ENCODE results near the gene TAAR5.
"Not testable (repeated sequence)": the region's sequence is repeated elsewhere in the genome, so short reads cannot be mapped to it uniquely, and the experiment has no call there.

Gene TAAR5, protein sequence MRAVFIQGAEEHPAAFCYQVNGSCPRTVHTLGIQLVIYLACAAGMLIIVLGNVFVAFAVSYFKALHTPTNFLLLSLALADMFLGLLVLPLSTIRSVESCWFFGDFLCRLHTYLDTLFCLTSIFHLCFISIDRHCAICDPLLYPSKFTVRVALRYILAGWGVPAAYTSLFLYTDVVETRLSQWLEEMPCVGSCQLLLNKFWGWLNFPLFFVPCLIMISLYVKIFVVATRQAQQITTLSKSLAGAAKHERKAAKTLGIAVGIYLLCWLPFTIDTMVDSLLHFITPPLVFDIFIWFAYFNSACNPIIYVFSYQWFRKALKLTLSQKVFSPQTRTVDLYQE

DNA sequence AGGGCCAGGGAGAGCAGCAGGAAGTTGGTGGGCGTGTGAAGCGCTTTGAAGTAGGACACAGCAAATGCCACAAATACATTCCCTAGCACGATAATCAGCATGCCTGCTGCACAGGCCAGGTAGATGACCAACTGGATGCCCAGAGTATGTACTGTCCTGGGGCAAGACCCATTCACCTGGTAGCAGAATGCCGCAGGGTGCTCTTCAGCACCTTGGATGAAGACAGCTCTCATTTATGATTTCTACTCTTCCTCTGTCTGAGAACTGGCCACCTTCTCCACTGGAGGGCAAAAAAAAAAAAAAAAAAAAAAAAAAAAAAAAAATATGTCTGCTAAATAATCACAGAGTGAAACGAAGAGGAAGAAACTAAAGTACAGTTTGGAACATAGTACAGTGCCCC is at the start of gene TAAR5:
Gene TAAR5, minus strand, starts transcription at position 288 of the 400 bp plus-strand sequence. Its CDS starts 55 bp downstream, at position 233.
- DNase-seq = no peak

DNA sequence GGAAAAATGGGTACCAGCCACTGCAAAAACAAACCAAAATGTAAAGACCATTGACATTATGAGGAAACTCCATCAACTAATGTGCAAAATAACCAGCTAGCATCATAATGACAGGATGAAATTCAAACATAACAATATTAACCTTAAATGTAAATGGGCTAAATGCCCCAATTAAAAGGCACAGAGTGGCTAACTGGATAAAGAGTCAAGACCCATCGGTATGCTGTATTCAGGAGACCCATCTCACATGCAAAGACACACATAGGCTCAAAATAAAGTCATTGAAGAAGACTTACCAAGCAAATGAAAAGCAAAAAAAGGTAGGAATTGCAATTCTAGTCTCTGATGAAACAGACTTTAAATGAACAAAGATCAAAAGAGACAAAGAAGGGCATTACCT is 47.6 kb upstream of the TAAR5 start:
- not testable (repeated sequence) for DNase-seq

DNA sequence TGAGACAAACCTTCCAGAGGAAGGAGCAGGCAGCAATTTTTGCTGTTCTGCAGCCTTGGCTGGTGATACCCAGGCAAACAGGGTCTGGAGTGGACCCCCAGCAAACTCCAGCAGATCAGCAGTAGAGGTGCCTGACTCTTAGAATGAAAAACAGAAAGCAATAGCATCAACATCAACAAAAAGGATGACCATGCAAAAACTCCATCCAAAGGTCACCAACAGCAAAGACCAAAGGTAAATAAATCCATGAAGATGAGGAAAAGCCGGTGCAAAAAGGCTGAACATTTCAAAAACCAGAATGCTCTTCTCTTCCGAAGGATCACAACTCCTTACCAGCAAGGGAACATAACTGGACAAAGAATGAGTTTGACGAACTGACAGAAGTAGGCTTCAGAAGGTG is 46.4 kb upstream of the TAAR5 start:
- DNase-seq = not testable (repeated sequence)

DNA sequence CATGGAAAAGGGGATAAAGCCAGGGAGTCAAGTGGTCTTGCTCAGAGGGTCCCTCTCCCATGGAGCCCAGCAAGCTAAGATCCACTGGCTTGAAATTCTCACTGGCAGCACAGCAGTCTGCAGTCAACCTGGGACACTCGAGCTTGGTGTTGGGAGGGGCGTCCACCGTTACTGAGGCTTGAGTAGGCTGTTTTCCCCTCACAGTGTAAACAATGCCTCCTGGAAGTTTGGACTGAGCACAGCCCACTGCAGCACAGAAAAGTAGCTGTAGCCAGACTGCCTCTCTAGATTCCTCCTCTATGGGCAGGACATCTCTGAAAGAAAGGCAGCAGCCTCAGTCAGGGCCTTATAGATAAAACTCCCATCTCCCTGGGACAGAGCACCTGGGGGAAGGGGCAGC is 45.7 kb upstream of the TAAR5 start:
- not testable (repeated sequence) for DNase-seq

DNA sequence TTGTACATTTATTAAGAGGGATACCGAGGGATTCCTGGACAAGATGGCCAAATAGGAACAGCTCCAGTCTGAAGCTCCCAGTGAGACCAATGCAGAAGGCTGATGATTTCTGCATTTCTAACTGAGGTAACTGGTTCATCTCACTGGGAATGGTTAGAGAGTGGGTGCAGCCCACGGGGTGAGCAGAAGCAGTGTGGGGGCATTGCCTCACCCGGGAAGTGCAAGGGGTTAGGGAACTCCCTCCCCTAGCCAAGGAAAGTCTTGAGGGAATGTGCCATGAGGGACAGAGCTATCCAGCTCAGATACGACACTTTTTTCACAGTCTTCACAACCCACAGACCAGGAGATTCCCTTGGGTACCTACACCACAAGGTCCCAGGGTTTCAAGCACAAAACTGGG is 45.3 kb upstream of the TAAR5 start:
- DNase-seq = no peak

DNA sequence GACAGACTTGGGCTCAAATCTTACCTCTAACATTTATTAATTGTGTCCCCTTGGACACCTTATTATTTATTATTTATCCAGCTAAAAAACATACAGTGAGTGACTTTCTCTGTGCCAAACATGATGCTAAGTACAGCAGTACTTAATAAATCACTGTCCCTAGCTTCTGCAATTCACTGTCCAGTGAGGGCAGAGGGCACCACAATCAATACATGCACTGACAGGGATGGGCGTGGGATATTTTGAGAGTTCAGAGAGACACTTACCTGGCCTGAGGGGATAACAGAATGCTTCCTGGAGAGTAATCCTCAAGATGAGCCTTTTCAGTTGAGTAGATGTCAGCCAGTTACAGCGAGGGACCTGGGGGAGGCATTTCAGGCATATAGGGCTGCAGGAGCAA is 43.8 kb upstream of the TAAR5 start:
- no peak for DNase-seq

DNA sequence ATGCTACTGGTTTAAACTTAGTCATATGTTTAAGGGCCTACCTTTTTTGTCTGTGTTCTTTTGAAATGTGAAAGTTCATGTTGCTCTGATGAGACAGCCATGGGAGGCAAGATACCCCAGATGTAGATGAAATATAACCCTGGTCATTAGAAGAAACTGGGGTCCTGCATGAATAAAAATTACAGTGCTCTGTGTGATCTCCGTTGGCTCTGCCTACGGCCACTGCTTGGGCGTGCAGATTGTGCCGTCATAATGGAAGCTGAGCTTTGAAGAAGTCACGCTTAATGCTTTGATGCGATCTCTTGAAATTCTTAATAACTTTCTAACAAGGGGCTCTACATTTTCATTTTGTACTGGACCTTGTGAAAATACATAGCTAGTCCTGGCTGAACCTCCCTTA is 34.6 kb upstream of the TAAR5 start, which contains the start of gene TAAR2:
Gene TAAR2, minus strand, starts transcription at position 101 of the 400 bp plus-strand sequence. Its CDS starts 0 bp downstream, at position 101.
- no peak for DNase-seq

DNA sequence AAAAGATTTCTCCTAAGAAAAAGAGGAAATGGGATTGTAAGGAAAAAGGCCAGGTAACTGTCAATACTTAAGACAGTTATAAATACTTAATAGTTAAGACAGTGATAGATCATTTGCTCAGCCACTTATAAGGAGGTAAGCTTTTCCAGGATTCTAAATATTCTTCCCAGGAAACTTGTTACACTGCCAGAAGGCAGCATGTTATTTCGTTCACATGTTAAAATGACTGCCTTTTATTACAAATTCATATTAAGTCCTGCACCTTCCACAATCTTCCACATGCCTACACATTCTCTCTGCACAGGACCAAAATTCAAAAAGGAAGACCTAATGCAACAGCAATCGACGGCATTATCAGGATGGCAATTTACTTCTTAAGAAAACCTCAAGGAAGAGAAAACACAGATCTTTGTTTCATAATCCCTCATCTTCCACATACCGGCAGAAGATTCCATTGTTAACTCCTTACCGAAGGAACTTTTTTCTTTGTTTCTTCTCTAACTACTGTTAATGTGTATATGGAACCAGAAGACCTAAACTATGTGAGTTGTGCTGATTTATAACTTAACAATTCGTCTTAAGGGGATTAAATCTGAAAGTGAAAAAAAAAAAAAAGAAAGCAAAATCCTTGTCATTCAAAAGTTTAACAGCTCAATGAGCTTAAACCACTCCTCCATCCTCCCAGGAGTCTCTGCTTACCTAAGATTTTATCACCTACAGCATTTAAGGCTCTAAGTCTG is 33.7 kb upstream of the TAAR5 start:
- no peak for DNase-seq

DNA sequence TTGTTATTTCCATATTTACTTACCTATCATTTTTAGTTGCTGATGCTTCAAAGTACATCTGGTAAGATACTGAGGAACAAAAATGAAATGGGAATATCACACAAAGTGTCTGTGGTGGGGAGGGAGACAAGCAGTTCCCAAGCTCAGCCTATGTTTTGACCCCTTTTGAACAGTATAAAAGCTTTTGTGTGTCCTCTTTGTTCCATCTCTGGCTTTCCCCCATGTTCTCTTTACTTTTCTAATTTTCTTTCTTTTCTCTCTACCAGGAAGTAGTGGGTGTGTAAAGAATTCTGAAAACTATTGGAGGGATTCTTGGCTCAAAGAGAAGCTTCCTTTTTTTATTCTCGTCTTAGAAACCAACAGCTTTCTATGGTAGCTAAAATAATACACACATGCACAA is 27.1 kb upstream of the TAAR5 start:
- no peak for DNase-seq

DNA sequence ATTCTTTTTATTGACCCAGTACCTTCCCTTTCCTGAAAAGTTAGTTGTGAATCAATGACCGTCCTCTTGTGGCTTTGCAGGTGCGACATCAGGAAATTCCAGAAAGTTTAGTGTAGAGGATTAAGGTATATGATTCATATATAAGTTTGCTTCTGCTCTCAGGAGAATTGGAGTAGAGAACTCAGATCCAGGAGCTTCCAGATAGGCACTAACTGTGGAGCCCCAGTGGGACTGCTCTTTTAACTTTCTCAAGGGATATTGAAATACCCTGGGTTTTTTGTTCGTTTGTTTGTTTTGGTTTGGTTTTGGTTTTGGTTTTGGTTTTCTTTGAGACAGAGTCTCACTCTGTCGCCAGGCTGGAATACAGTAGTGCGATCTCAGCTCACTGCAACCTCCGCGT is 25.0 kb upstream of the TAAR5 start:
- DNase-seq = no peak

DNA sequence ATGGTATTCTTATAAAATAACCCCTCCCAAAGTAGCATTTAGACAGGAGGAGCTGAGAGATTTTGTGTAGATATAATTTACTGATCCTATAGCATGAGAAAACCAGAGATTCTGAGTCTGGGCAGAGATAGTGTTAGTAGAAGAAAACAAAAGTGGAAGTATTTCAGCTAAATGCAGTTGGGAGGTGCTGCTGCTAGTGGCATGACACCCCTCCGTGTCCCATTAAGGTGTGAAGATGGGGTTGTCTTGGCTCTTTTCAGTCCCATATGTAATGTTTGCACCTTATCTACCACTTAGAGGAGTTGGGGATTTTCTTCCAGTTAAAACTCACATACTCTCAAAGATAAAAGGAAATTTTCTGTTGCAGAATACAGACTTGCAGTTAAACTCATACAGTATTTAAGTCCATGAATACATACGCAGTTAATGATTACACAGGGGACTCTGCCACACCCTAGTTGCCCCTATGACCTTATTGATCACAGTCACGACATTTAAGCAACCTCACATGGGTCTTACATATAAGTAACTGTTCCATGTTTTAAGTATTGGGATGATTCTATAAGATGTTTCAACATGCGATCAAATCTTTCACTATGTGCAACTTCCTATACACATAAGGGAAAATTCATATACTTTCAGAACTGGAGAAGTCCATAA is 23.0 kb upstream of the TAAR5 start:
- no peak for DNase-seq

DNA sequence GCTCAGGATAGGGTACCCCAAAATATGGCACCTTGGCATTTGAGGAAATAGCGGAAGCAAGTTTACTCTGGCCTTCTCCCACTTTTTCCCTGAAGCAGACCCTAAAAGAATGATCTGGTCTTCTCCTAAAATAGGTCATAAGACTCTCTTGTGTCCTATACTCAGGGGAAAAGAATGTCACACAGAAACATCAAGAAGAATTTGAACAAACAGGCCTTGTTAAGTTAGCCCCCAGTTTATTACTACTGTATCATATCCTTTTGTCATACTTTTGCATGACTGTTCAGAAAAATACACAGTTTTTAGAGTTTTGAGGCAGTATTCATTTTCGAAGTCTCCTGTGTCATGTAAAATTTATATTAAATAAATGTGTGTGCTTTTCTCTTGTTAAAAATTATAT is 22.1 kb upstream of the TAAR5 start:
- DNase-seq = no peak

DNA sequence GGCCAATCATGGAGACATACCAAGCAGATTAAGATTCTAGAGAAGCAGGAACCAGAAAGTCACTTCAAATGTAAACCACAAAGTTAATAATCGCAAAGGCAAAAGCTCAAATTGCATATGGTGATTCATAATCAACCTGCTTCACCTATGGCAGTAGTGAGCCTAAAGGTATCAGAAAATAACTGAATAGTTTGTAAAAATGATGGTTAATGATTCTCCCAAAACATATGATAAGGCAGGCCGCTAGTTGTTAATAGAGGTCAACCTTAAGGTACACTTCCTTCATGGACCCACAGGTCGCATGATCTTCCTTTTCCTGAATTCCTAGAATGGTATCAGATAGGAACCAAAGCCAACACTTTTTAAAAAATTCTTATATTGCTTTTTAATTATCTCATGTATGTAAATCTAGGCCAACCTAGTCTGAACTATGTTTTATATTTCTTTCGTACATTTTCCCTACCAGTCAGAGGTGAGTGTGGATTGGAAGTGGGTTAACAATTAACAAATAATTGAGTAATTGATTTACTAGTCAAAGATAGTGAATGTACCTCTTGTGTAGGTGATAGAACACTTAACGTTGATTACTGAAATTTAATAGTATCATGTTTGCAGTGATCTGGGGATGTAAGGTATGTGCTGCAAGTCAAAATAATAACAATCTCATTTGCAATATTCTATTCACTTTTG is 18.1 kb upstream of the TAAR5 start:
- DNase-seq = no peak

DNA sequence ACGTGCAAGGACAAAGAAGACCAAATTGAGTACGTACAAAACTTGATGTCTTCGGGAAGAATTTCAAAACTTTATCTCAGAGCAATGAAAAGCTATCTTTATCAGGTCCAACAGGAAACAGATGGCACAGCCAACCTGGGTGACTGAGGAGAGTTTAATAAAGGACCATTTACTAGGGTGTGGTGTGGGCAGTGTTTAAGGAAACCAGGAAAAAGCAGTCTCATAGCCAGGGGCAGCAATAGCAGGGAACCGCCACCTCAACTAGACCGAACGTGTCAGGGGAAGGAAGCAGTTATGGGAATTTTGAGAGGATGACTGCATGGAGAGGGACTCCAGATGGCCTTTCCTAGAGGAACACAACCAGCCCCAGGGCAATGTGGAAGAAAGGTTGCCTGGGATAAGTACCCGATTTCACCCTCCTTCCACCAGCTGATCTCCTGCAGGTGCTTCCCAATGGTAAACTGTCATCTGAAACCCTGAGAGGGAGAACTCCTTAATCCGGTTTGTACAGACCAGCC is 15.2 kb upstream of the TAAR5 start:
- DNase-seq = no peak

DNA sequence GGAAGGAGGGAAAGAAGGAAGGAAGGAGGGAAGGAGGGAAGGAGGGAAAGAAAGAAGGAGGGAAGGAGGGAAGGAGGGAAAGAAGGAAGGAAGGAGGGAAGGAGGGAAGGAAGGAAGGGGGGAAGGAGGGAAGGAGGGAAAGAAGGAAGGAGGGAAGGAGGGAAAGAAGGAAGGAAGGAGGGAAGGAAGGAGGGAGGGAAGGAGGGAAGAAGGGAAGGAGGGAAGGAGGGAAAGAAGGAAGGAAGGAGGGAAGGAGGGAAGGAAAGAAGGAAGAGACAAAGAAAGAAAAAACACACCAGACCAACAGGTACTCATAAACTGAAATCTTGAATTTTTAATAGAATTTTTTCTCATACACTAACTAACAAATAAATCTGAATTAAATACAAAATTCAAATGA is 11.4 kb upstream of the TAAR5 start:
- not testable (repeated sequence) for DNase-seq

DNA sequence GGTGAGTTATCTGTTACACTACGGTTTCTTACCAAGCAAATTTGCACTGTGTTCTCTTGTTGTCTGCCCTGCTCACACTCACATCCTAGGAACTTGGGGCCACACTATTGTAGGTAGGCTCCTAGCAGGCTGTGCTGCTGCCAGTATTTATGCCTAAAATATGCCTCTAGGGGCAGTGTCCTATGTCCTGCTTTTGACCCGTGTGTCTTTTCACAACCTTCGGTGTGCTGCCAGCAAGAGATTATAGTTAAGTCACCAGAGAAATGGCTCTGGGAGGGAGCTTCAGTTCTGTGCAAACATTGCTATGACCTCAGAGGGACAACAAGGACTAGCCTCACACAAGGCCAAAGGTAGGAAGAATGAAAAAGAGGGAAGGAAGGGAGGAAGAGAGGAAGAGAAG is 8.9 kb upstream of the TAAR5 start:
- DNase-seq = no peak

DNA sequence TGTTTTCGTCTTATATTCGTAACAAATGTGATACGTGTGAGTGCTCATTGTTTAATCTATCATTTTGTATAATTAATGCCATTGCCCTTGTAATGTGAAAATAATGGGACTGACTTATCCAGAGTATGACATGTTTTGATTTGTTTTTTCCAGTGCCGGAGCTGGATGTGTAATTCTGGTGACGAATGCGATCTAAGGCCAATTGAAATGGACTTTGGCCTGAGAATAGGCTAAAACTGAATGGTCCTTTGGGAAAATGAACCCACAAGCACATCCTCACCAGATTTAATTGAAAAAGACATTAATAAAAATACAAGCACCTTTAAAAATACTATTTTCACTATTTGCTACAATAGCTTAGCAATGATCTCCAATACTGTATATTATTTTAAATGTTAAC is 6.7 kb upstream of the TAAR5 start:
- DNase-seq = no peak

DNA sequence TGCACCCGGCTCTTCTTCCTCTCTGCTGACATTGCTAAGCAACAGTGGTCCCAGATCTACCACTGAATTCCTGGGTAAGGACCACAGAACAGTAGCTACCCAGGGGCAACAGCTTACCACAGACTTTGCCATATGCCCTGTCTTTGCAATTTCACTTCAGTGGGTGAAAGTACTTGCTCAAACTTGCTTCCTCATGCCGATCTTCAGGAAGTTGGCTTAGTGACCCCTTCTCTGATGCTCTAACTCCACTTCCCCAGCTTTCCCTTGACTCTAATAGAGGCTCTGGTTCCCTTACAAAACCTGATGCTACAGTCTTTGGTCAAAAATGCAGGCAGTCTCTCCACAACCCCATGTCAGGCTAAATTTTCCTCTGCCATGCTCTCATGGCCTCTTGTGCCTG is 3.3 kb upstream of the TAAR5 start:
- no peak for DNase-seq

DNA sequence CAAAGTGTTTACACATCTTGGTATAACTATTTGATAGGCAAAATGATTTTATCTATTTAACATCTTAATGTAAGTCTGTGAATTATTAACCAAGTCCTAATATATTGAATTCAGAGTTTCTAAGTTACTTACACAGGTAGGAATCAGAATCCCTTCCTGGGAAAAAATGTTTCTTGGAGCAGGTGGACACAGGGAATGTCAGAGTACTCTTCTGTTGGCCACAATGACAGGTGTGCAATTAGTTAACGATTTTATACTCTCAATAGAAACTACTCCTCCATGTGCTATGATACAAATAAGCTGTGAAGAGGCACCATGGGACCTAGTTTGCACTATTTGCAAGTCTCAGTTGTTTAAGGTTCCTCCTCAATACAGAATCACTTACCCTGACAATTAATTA is 821 bp upstream of the TAAR5 start:
- DNase-seq = no peak

DNA sequence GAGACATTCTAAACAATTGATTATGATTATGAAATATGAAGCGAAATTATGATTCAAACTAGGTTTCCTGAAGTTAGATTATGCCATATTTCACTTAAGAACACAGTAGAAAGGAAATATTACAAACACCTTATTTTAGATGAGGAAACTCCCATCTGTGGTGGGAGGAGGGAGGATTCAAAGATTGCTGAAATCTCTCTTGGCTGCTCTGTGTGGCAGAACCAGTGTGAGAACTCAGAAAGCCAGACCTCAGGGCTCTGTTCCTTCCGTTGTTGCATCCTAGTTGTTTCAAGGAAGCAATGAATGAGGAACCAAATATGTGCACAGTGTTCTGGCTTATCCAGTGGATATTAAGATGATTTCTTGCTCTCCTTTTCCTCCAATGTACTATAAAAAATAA is 2.1 kb downstream of the TAAR5 start:
- DNase-seq = no peak

DNA sequence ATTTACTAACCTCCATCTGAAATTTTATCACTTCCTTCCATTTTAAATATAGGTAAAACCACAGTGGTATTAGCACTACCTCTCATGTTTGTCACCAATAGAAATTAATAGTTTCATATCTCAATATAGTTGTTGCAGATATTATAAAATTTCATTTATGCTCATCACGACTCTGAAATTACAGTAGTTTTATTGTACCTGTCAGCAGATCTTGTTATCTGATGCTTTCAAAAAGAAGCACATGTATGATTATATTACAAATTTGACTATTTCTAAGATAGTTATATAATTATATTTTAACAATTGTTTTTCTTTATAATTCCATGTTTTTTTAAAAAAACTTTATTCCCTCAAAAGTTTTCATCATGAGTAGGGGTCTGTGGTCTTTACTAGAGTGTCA is 4.8 kb downstream of the TAAR5 start:
- no peak for DNase-seq

DNA sequence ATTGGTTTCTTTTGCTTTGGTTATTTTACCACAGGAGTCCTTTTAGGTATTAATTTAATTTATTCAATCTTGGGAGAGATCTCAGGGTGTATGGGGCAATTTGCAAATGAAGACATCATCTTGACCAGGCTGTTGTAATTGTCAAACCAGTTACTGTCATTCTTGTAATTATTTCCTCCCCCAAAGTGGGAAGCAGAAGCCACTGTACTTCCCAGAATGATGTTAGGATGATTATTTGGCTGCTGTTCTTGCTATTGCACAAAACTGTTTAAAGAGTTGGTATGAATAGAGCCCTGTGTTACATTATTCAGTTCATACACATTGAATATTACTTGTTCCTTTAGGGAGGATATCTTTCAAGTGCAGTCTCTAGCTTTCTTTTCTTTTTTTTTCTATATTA is 17.8 kb downstream of the TAAR5 start:
- DNase-seq = no peak

DNA sequence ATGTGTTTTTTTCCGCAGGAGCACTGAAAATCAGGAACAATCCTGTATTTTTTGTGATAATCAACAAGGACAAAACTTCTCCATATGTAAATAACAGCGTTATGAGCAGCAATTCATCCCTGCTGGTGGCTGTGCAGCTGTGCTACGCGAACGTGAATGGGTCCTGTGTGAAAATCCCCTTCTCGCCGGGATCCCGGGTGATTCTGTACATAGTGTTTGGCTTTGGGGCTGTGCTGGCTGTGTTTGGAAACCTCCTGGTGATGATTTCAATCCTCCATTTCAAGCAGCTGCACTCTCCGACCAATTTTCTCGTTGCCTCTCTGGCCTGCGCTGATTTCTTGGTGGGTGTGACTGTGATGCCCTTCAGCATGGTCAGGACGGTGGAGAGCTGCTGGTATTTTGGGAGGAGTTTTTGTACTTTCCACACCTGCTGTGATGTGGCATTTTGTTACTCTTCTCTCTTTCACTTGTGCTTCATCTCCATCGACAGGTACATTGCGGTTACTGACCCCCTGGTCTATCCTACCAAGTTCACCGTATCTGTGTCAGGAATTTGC is 19.2 kb downstream of the TAAR5 start, which contains the start of gene TAAR6:
Gene TAAR6, plus strand, starts transcription at position 102 of the 557 bp plus-strand sequence. Its CDS starts 0 bp downstream, at position 102.
- DNase-seq = no peak

Measured in GF-D8 (cell line).